ENCODE measurements around the gene SARM1. TPM values are rescaled to one million over a fixed set of nuclear protein-coding genes. Genes with fewer than 3 reads are reported as not detected.

The SARM1 gene
- polyA plus RNA-seq, 1 donor (not counting 4 experiments of a cell fraction or from before 2014, with no cell fraction given), result 0.90 TPM

- H3K4me2 ChIP-seq (ENCODE audit: control insufficient read depth, extremely low read depth, insufficient read depth, low read depth, low read length), result no peak within 1 kb of the TSS
- no peak within 1 kb of the TSS for H2AFZ ChIP-seq (ENCODE audit: control insufficient read depth, low read length)
- FAIRE-seq (no peak), DNase-seq (ENCODE audit: low read depth, low spot score) (no peak)
- TF ChIP-seq EZH2 (IDR thresholded peaks at IDR 0.05; ENCODE audit: low read length) (no peak), CTCF (optimal IDR thresholded peaks at IDR 0.05 in 1 of 3, IDR thresholded peaks at IDR 0.05 in 1 of 3, conservative IDR thresholded peaks at IDR 0.05 in 1 of 3; ENCODE audit: extremely low read depth in 1 of 3, insufficient read depth in 2 of 3, low read length in 3 of 3) (no peak)
- H3K79me2 ChIP-seq (ENCODE audit: control insufficient read depth, insufficient read depth, low read length), result no peaks in the 10 kb centered on the region
- peaks cover 18% of the 10 kb centered on the region for H3K27me3 ChIP-seq (ENCODE audit: control insufficient read depth, extremely low read depth, insufficient read depth, low read length)
- no peak within 1 kb of the TSS for H3K27ac ChIP-seq (ENCODE audit: control insufficient read depth, insufficient read depth, low read length)
- H3K9me3 ChIP-seq (ENCODE audit: control insufficient read depth, low read depth, low read length), result no peaks in the 10 kb centered on the region
- no peak within 1 kb of the TSS for H3K9ac ChIP-seq (ENCODE audit: control insufficient read depth, extremely low read depth, insufficient read depth, low read length)
- H3K9me1 ChIP-seq (ENCODE audit: control insufficient read depth, extremely low read depth, insufficient read depth, low read length), result no peaks in the 10 kb centered on the region
- H4K20me1 ChIP-seq (ENCODE audit: control insufficient read depth, extremely low read depth, insufficient read depth, low read length), result no peaks in the 10 kb centered on the region
- peaks cover 8% of the 10 kb centered on the region for H3K4me1 ChIP-seq (ENCODE audit: control insufficient read depth, extremely low read depth, insufficient read depth, low read length)
- no peak within 1 kb of the TSS for H3K4me3 ChIP-seq (ENCODE audit: control insufficient read depth in 2 of 3, extremely low read depth in 1 of 3, insufficient read depth in 2 of 3, low read depth in 1 of 3, low read length in 3 of 3)
- H3K36me3 ChIP-seq (ENCODE audit: control insufficient read depth in 2 of 2, extremely low read depth in 1 of 2, insufficient read depth in 2 of 2, low read length in 2 of 2), result peaks cover 0 to 2% of the 10 kb centered on the region in 2 experiments
- dilution Hi-C loops (cut with MboI; ENCODE audit: extremely low pct_ligation_motif_present, low sequenced_read_pairs), result no loop called here
Observed at GRCh38 chr17:28370035-28370743, 1.3 kb upstream of the SARM1 start, which contains the start of gene VTN. VTN (minus strand) TSS chr17:28370307; CDS start chr17:28370203, 104 bp downstream.

GRCh38 chr17:28370744-28371103, 770 bp upstream of the SARM1 start:
- H3K36me3 ChIP-seq (ENCODE audit: control insufficient read depth in 2 of 2, extremely low read depth in 1 of 2, insufficient read depth in 2 of 2, low read length in 2 of 2), result no peaks in the 10 kb centered on the region
- no peaks in the 10 kb centered on the region for H3K79me2 ChIP-seq (ENCODE audit: control insufficient read depth, insufficient read depth, low read length)
- no peak overlapping the region for H3K27ac ChIP-seq (ENCODE audit: control insufficient read depth, insufficient read depth, low read length)
- peaks cover 8% of the 10 kb centered on the region for H3K4me1 ChIP-seq (ENCODE audit: control insufficient read depth, extremely low read depth, insufficient read depth, low read length)
- H3K27me3 ChIP-seq (ENCODE audit: control insufficient read depth, extremely low read depth, insufficient read depth, low read length), result peaks cover 18% of the 10 kb centered on the region
- no peak overlapping the region for H3K4me2 ChIP-seq (ENCODE audit: control insufficient read depth, extremely low read depth, insufficient read depth, low read depth, low read length)
- FAIRE-seq (no peak), DNase-seq (ENCODE audit: low read depth, low spot score) (no peak)
- no peak overlapping the region for H3K9ac ChIP-seq (ENCODE audit: control insufficient read depth, extremely low read depth, insufficient read depth, low read length)
- H4K20me1 ChIP-seq (ENCODE audit: control insufficient read depth, extremely low read depth, insufficient read depth, low read length), result no peaks in the 10 kb centered on the region
- TF ChIP-seq CTCF (optimal IDR thresholded peaks at IDR 0.05 in 1 of 3, IDR thresholded peaks at IDR 0.05 in 1 of 3, conservative IDR thresholded peaks at IDR 0.05 in 1 of 3; ENCODE audit: extremely low read depth in 1 of 3, insufficient read depth in 2 of 3, low read length in 3 of 3), result no peak
- no peak for TF ChIP-seq EZH2 (IDR thresholded peaks at IDR 0.05; ENCODE audit: low read length)
- H2AFZ ChIP-seq (ENCODE audit: control insufficient read depth, low read length), result no peak overlapping the region
- no peaks in the 10 kb centered on the region for H3K9me1 ChIP-seq (ENCODE audit: control insufficient read depth, extremely low read depth, insufficient read depth, low read length)
- H3K4me3 ChIP-seq (ENCODE audit: control insufficient read depth in 2 of 3, extremely low read depth in 1 of 3, insufficient read depth in 2 of 3, low read depth in 1 of 3, low read length in 3 of 3), result no peak overlapping the region
- H3K9me3 ChIP-seq (ENCODE audit: control insufficient read depth, low read depth, low read length), result no peaks in the 10 kb centered on the region
- dilution Hi-C loops (cut with MboI; ENCODE audit: extremely low pct_ligation_motif_present, low sequenced_read_pairs), result no loop called here

All from keratinocyte (primary cell).